HG02610 (cell line): ENCODE measurements around the gene CTTNBP2.

Experiments
- ATAC-seq: cut with Tn5 transposase; IDR thresholded peaks from one replicate; pipeline ENCODE4 v1.9.1; 2021; ENCODE audit warnings: mild to moderate bottlenecking, moderate library complexity; ENCODE audit not compliant: unreplicated experiment

The CTTNBP2 gene

DNA sequence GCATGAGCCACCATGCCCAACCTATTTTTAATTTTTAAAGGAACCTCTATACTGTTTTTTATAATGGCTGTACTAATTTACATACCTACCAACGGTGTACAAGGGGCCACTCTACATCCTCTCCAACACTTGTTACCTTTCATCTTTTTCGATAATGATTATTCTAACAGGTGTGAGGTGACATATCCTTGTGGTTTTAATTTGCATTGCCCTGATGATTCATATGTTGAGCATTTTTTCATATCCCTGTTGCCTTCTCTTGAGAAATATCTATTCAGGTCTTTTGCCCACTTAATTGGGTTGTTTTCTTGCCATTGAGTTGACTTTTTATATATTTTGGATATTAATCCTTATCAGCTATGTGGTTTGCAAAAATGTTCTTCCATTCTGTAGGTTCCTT, 167.0 kb downstream of the CTTNBP2 start:
- ATAC-seq: peak; percentile 66

DNA sequence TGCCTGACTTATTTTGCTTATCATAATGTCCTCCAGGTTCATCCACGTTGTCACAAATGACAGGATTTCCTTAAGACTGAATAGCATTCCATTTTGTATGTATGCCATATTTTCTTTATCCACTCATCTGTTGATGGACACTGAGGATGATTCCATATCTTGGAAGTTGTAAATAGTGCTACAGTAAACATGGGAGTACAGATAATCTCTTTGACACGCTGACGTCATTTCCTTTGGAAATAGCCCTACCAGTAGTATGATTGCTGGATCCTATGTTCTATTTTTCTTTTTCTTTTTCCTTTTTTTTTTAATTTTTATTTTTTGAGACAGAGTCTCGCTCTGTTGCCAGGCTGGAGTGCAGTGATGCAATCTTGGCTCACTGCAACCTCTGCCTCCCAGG, 167.6 kb downstream of the CTTNBP2 start:
- no peak for ATAC-seq

DNA sequence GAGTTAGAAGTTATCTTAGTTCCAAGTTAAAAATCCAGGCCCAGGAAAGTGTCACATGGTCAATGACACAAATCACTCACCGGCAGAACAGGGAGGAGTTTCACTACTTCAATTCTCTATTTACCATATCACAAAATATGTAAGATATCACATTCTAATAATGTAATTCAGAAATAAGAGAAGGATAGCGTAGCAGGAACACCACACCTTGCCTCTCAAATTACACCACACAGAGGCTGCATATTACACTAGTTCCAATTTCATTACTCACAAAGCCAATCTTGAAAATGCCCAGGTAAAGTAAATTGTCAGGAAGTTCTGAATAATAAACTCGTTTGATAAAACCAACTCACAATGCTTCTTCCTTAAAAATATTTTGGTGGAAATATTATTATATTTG, 169.2 kb downstream of the CTTNBP2 start:
- ATAC-seq: no peak

DNA sequence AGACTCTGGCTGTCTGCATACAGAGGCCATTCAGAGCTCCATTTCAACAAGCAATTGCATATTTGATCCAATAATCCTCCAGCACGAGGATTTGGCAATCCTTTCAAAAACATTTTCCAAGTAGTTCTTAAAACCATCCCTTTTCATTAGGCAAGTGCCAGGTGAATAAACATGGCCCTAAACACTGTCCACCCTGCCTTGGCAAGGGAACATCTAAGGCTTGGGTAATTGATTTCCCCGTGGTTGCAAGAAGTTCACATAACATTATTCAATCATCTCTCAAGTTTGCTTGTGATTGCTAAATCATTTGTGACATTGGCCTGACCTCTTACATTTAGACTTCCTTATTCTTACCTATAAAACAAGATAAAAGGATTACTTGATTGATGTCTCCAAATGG, 175.2 kb downstream of the CTTNBP2 start:
- ATAC-seq: no peak

DNA sequence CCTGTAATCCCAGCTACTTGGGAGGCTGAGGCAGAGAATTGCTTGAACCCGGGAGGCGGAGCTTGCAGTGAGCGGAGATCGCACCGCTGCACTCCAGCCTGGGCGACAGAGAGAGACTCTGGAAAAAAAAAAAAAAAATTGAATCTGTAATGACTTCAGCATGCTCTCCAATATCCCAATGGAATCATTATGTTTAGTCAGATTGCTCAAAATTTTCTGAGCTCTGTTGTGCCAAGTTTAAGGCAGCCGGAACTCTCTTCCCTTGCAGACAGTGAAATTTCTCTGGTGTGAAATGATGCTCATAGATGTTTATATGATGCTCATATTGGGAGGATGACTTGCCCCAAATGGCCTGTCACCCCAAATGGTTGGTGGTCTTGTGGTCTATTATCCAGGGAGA, 180.9 kb downstream of the CTTNBP2 start:
- no peak for ATAC-seq

DNA sequence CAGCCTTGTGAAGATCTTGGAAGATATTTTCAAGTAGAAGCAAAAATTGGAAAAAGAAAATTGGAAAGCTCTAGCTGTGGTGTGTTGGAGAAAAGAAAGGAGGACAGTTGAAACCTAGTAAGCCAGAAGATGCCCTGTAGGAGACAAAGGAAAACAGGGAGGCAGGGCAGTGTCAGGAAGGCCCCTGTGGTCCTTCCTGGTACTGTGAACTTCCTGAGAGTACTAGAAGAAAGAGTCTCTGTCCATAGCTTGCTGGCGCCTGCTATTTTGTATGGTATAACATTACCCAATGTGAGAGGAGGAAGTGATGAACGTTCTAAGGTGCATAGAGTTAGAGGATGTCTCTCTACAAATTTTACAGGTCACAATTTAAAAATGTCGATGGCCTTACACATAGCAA, 183.1 kb downstream of the CTTNBP2 start:
- no peak for ATAC-seq

DNA sequence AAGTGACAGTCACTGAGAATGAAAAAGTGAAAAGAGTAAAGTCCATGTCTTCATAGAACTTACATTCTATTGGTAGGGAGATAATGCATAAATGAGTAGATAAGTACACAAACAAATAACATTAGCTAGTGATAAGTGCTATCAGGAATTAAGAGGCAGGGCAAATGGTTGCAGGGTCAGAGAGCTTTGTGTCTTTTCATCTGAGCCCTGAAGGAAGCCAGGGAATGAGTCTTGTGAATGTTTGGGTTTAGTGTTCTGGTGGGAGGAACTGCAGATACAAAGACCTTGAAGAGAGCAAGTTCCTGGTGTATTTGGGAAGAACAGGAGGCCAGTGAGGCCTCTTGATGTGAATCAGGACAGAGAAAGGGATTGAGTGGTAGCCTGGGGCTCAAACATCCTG, 183.8 kb downstream of the CTTNBP2 start:
- ATAC-seq: no peak

DNA sequence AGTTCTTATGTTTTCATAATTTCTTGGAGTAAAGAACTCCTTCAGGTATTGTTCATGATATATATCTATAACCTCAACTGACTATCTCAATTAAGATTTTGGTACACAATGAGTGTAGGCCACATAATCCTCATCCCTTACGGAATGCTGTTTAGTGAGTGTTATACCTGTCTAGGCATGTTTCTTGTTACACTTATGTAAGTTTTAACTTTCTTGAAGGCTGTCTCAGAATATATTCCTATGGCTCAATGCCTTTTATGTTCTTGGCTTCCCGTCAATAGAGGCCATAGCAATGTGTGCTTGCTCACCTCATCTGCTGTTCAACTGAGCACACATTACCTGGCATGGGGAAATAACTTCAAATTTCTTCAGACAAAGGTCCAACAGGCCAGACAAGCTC, 185.1 kb downstream of the CTTNBP2 start:
- ATAC-seq: no peak

DNA sequence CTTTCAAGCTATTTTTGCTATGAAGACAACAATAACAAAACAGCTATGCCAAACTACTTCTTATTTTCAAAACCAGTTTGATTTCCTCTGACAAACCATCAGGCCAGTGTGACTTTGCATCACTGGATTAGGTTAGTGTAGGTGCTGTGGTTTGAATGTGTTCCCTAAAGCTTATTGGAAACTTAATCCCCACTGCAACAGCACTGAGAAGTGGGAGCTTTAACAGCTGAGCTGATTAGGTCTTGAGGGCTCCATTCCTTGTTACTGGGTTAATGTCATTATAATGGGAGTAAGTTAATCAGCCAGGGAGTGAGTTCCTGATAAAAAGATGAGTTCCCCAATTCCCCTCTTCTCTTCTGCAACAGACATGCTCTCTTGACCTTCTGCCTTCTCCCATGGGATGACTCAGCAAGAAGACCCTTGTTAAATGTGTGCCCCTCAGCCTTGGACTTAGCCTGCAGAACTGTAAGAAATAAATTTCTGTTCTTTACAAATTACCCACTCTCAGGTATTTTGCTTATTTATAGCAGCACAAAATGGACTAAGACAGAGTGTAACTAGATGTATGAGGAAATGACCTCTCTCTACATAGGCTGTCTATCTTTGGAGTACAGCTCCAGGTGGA, 186.8 kb downstream of the CTTNBP2 start:
- no peak for ATAC-seq

DNA sequence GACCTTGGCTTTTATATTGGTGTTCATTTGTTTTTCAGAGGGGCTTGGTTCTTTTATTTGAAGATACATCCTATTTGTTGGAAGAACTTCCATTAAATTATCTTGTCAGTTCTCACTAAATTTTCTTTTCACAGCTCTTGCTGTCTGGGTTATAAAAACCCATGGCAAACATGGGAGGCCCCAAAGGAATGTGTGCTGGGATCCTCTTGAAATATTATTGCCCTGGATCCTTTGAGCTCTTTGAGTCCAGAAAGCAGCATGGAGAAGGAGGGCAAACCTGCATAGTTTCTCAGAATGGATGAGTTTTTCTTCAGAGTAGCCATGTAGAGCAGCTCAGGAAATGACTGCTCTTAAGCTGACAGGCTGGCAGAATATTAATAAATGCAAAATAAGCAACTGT, 187.4 kb downstream of the CTTNBP2 start:
- no peak for ATAC-seq

DNA sequence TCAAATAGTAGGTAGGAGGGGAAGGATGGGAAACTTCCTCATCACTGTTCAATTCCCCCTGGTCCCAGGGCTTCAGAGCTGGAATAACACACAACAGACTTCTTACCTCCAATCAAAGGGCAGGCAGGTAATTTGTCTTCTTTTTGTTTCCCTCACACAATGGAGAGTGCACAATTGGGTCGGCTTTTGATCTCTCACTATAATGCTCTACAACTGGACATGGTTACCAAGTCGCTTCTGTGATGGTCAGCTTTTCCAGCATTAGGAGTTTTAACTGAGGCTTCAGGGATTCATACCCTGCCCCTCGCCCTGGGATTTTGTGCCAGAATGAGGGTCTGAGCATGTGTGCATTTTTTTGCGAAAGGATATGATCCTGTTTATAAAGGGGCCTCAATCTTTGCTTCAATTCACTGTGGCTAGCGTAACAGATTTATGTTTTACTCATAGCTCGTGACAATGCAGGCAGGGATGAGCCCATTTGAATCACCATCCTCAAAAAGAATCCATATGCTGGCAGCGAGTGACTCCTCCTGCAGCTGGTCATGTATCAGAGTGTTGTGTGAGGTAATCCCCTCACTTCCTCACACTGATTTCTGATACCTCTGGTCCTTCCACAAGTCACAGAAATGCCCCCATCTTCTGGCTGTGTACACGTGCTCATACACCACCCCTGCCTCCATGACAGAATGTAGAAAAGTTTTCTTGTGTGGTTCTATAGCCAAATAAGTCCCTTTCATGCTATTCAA, 189.6 kb downstream of the CTTNBP2 start:
- ATAC-seq: no peak

DNA sequence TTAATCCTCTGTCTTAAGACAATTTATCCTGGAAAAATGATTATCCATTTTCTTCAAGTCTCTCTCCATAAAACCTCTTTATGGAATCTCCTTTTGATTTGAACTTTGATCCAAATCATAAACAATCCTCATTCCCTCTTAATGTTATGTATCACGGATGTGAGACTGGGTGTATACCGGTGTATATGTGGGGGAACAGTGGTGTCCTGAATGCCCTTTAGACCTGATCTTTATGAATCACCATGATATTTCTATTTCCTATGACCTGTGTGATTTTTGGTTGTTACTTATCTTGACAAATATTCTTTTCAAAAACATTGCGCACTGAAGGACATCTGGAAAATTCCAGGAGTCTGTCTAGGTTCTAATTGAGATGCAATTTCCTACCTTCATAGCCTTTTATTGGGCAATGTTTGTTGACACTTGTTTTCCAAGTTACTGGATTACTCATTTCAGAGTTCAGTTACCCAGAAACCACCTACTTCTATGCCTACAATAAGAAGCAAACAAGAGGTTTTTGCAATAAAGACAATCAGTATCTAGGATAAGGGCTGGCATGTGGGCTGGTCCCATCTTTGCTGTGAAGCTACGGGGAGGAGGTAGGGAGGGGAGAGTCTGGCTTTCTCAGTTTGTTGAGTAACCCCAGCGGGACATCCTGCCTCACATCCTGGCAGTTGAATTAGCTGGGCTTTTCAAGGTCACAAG, 190.4 kb downstream of the CTTNBP2 start:
- ATAC-seq: no peak

DNA sequence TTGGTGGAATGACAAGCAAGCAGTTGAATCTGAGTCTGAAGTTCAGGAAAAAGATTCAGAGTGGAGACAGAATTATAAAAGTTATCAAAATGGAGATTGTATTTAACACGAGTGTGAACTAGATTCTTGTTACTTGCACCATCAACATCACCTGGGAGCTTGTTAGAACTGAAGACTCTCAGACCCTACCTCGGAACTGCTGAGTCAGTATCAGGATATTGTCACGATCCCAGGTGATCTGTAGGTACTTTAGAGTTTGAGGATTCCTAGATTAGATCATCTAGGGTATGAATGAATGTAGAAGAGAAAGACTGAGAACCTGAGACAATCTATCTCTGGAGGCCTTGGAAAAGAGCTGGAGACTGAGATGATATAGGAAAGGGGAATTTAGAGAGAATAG, 194.1 kb downstream of the CTTNBP2 start:
- no peak for ATAC-seq

DNA sequence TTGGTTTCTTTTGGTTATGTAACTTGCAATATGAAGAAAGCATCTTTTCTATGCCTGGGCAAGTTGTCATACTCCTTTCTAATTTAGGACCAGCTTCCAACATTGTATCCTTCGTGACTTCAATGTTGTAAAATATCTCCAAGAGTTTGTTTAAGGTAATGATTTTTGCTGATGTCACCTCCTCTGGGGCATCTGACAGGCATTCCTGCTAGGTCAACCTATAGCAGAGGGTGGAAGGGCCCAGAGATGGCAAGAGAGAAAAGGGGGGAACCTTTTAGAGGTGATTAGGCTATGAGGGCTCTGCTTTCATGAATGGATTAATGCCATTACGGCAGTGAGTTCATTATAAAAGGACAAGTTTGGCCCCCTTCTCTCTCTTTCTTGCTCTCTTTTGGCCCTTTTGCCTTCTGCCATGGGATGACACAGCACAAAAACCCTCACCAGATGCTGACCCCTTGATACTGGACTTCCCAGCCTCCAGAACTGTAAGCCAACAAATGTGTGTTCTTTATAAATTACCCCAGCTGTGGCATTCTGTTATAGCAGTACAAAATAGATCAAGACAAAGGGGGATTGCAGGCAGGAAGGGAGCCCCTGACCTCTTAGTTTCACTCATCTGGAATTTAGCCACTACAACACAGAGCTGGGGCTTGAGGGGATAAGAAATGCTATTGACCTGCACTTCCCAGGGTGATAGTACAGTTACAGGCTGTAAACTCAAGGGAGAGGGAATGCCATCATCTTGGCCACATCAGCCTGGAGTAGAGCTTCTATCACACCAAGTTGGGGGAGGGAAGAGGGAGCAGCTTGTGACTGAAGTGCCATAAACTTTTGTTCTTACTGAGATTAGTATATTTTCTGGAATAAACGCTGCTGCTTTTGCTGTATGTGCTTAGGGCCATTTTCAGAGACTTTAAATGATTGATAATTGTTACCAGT, 197.5 kb downstream of the CTTNBP2 start:
- no peak for ATAC-seq

DNA sequence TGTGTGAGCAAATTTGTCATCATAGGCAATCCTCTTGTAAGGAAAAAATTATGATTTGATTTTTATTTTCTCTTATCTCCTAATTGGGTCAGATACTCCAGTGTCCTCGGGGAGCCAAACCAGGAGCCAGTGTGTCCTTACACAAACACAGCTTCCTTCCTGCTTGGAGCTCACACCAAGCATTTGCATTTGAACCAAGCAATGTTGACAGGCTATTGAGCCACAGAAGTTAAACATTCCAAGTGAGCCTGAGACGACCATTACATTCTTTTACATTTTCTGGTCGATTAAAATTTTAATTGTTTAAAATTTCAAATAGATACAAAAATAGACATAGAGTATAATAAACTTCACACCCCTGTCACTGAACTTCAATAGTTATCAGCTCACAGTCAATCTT, 198.6 kb downstream of the CTTNBP2 start:
- no peak for ATAC-seq

DNA sequence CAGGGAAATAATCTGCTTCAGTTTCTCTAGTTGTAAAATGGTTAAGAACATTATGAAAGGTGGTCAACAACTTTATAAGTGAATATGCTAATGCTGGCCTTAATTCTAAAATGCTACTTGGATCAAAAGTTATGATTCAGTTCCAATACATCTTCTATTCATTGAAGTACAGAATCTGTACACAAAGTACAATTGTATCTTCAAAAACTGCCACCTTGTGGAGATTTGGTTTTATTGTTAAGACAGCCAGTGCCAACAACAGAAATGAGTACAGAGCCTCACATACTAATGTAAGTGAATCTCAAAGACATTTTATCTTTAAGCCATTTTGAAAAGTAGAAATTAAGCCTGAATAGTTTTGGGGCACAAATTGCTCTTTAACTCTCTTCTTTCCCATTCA, 199.4 kb downstream of the CTTNBP2 start:
- peak; percentile 51 for ATAC-seq

DNA sequence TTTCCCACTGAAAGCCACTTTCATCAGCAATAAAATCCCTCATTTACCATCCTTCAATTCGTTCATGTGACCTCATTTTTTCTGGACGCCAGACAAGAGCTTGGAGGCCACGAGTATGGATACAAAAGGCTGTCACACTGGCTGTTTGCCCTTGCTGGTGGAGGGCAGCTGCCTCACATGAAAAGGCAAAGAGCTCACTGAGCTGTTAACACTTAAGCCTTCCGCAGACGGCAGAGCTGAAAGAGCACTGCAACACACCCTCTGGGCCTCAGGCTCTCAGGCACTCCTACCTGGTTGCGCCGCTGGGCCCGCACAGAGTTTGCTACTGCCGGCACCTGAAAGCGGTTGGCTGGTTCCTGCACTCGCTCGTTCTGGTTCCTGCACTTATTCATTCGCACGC, 199.9 kb downstream of the CTTNBP2 start:
- no peak for ATAC-seq

DNA sequence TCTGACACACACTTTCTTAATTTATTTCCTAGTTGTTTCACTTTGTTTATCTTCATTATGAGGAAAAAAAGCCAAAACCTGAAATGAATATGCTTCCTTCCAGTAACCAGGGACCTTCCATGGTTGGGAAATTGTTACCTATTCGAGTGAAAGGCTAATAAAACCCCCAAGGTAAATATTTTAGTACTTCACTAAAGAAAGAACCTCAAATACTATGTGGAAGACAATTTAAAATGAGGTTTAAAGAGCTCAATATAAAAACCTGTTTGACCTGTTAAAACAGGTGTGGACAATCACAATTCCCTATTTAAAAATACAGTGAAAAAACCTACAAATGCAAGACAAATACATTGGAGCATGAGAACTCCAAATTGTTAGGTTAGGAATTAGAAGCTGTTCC, 200.8 kb downstream of the CTTNBP2 start:
- no peak for ATAC-seq

DNA sequence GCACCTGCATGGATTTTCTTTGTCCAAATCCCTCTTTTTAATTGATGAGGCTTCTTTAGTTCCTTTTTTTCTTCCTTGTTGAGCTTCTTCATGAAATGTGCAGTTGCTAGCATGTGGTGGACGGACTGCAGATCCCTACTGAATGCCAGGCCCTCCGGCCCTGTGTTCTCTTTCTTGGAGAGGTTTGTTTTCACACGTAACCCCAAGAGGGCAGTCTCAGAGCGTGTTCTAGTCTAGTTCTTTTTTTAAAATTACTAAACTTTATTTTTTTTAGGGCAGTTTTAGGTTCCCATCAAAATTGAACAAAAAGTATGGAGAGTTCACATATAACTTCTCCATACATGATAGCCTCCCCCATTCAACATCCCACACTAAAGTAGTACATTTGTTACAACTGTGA, 203.4 kb downstream of the CTTNBP2 start:
- ATAC-seq: no peak

DNA sequence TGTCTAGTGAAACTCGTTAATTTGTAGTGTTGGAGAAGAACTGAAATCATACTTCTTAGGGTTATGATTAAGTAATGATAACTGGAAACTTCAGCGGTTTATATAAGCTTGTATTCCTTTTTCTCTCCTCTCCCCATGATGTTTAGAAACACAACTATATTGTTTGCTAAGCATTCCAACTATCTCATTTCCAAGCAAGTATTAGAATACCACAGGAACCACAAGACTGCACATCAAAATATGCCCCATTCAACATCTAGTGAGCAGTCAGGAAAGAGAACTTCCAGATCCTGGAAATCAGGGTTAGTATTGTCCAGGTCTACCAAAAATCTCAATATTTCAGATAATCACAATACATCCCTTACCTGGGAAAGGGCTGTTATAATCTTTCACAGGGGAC, 205.8 kb downstream of the CTTNBP2 start:
- ATAC-seq: no peak

DNA sequence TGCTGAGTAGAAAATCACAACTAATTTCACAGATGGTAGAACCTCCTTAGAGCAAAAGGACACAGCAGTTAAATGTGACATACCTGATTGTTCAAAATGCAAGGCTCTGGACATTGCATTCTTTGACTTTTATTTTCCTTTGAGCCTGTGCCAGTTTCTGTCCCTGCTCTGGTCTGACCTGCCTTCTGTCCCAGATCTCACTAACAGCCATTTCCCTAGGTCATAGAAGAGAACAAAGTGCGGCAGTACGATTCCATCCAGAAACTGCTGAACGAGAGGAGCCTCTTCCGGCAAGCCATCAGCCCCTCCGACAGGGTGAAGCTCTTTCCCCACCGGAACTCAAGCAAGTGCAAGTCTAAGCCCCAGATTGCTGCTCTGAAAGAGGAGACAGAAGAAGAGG, 206.6 kb downstream of the CTTNBP2 start:
- no peak for ATAC-seq
